22Rv1 (cell line): ENCODE data around the gene MICA.

ENCODE experiments used
- CTCF ChIP-seq: fragments of 450-650 bp; IDR thresholded peaks from 2 replicates; pipeline ENCODE4 v1.5.1; 2017; ENCODE audit warnings: mild to moderate bottlenecking
- ZFX ChIP-seq: fragments of 450-650 bp; IDR thresholded peaks from 2 replicates; pipeline ENCODE4 v1.6.1; 2017; ENCODE audit warnings: antibody characterized with exemption, borderline replicate concordance

DNA sequence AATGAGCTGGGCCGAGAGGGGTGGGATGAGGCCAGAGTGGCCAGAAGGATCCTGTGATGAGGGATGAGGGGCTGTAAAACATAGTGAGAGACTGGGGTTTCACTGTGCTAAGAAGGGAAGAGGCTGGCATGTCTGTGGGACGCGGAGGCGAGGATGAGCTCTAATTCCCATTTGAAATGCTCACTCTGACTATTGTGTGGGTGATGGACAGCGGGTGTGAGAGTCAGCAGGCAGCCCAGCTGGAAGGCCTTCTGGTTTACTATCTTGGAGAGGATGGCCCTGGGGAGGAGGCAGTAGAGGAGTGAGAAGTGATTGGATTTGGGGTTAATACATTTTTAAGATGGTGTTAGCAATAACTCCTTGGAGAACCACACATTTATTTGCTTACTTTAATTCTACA lies 9.5 kb upstream of the MICA start:
- TF ChIP-seq CTCF, result no peak
- no peak for TF ChIP-seq ZFX
